ENCODE measurements around the gene COX8A. TPM values are rescaled to one million over a fixed set of nuclear protein-coding genes. Genes with fewer than 3 reads are reported as not detected.
A peak's percentile ranks its signal among the peaks of the same experiment; 100 is the strongest.

The COX8A gene
- total RNA-seq, 1 donor from 2014 or later = 481 TPM

GRCh38 chr11:64008283-64008913 lies 34.0 kb downstream of the COX8A start:
- Histone ChIP-seq H3K9ac (ENCODE audit: low read depth in 1 of 3, low read length in 3 of 3) (peak overlapping the region in 1 of 3 donors; percentile 57), H3K4me3 (ENCODE audit: low read length in 3 of 3) (peak overlapping the region in 1 of 3 donors; percentile 46)

GRCh38 chr11:64008914-64009633 lies 34.7 kb downstream of the COX8A start:
- Histone ChIP-seq H3K4me1 (ENCODE audit: control insufficient read depth in 3 of 3, insufficient read depth in 3 of 3, low read length in 3 of 3) (peaks cover 6 to 17% (median 17%) of the 10 kb centered on the region in 3 donors), H3K27ac (ENCODE audit: low read depth, low read length) (no peak overlapping the region), H3K36me3 (ENCODE audit: control insufficient read depth in 3 of 3, insufficient read depth in 3 of 3, low read length in 3 of 3) (peaks cover 0 to under 1% (median 0%) of the 10 kb centered on the region in 3 donors), H3K4me3 (ENCODE audit: low read length in 3 of 3) (no peak overlapping the region), H3K27me3 (ENCODE audit: control insufficient read depth in 3 of 3, insufficient read depth in 3 of 3, low read length in 3 of 3) (no peaks in the 10 kb centered on the region), H3K9ac (ENCODE audit: low read depth in 1 of 3, low read length in 3 of 3) (no peak overlapping the region), H3K9me3 (ENCODE audit: control insufficient read depth in 3 of 3, low read length in 3 of 3) (no peaks in the 10 kb centered on the region)

More at GRCh38 chr11:64008283-64008913, 34.0 kb downstream of the COX8A start:
- peaks cover 6 to 17% (median 17%) of the 10 kb centered on the region in 3 donors for H3K4me1 ChIP-seq (ENCODE audit: control insufficient read depth in 3 of 3, insufficient read depth in 3 of 3, low read length in 3 of 3)
- H3K9me3 ChIP-seq (ENCODE audit: control insufficient read depth in 3 of 3, low read length in 3 of 3) = no peaks in the 10 kb centered on the region
- peaks cover 0 to 6% (median 0%) of the 10 kb centered on the region in 3 donors for H3K36me3 ChIP-seq (ENCODE audit: control insufficient read depth in 3 of 3, insufficient read depth in 3 of 3, low read length in 3 of 3)
- H3K27ac ChIP-seq (ENCODE audit: low read depth, low read length) = no peak overlapping the region
- no peaks in the 10 kb centered on the region for H3K27me3 ChIP-seq (ENCODE audit: control insufficient read depth in 3 of 3, insufficient read depth in 3 of 3, low read length in 3 of 3)

GRCh38 chr11:64009710-64010109 lies 35.3 kb downstream of the COX8A start:
- peaks cover 6 to 17% (median 17%) of the 10 kb centered on the region in 3 donors for H3K4me1 ChIP-seq (ENCODE audit: control insufficient read depth in 3 of 3, insufficient read depth in 3 of 3, low read length in 3 of 3)
- H3K4me3 ChIP-seq (ENCODE audit: low read length in 3 of 3) = no peak overlapping the region
- no peaks in the 10 kb centered on the region for H3K27me3 ChIP-seq (ENCODE audit: control insufficient read depth in 3 of 3, insufficient read depth in 3 of 3, low read length in 3 of 3)
- no peaks in the 10 kb centered on the region for H3K36me3 ChIP-seq (ENCODE audit: control insufficient read depth in 3 of 3, insufficient read depth in 3 of 3, low read length in 3 of 3)
- H3K9me3 ChIP-seq (ENCODE audit: control insufficient read depth in 3 of 3, low read length in 3 of 3) = no peaks in the 10 kb centered on the region
- H3K27ac ChIP-seq (ENCODE audit: low read depth, low read length) = no peak overlapping the region
- no peak overlapping the region for H3K9ac ChIP-seq (ENCODE audit: low read depth in 1 of 3, low read length in 3 of 3)

- Histone ChIP-seq H3K9me3 (ENCODE audit: control insufficient read depth in 3 of 3, low read length in 3 of 3) (no peaks in the 10 kb centered on the region), H3K27ac (ENCODE audit: low read depth, low read length) (no peak overlapping the region), H3K4me1 (ENCODE audit: control insufficient read depth in 3 of 3, insufficient read depth in 3 of 3, low read length in 3 of 3) (peaks cover 6 to 17% (median 17%) of the 10 kb centered on the region in 3 donors), H3K9ac (ENCODE audit: low read depth in 1 of 3, low read length in 3 of 3) (no peak overlapping the region), H3K4me3 (ENCODE audit: low read length in 3 of 3) (no peak overlapping the region), H3K27me3 (ENCODE audit: control insufficient read depth in 3 of 3, insufficient read depth in 3 of 3, low read length in 3 of 3) (no peaks in the 10 kb centered on the region), H3K36me3 (ENCODE audit: control insufficient read depth in 3 of 3, insufficient read depth in 3 of 3, low read length in 3 of 3) (no peaks in the 10 kb centered on the region)
These were observed 36.4 kb downstream of the COX8A start for GRCh38 chr11:64010783-64011182.

GRCh38 chr11:64011371-64011770 lies 37.0 kb downstream of the COX8A start:
- H3K27me3 ChIP-seq (ENCODE audit: control insufficient read depth in 3 of 3, insufficient read depth in 3 of 3, low read length in 3 of 3) = no peaks in the 10 kb centered on the region
- H3K4me1 ChIP-seq (ENCODE audit: control insufficient read depth in 3 of 3, insufficient read depth in 3 of 3, low read length in 3 of 3) = peaks cover 6 to 17% (median 14%) of the 10 kb centered on the region in 3 donors
- no peak overlapping the region for H3K4me3 ChIP-seq (ENCODE audit: low read length in 3 of 3)
- no peaks in the 10 kb centered on the region for H3K36me3 ChIP-seq (ENCODE audit: control insufficient read depth in 3 of 3, insufficient read depth in 3 of 3, low read length in 3 of 3)
- no peak overlapping the region for H3K9ac ChIP-seq (ENCODE audit: low read depth in 1 of 3, low read length in 3 of 3)
- H3K9me3 ChIP-seq (ENCODE audit: control insufficient read depth in 3 of 3, low read length in 3 of 3) = no peaks in the 10 kb centered on the region
- H3K27ac ChIP-seq (ENCODE audit: low read depth, low read length) = no peak overlapping the region

GRCh38 chr11:64013141-64013896 lies 38.9 kb downstream of the COX8A start:
- Histone ChIP-seq H3K4me1 (ENCODE audit: control insufficient read depth in 3 of 3, insufficient read depth in 3 of 3, low read length in 3 of 3) (peaks cover 0 to 2% (median 1%) of the 10 kb centered on the region in 3 donors), H3K9me3 (ENCODE audit: control insufficient read depth in 3 of 3, low read length in 3 of 3) (no peaks in the 10 kb centered on the region), H3K27me3 (ENCODE audit: control insufficient read depth in 3 of 3, insufficient read depth in 3 of 3, low read length in 3 of 3) (no peaks in the 10 kb centered on the region), H3K9ac (ENCODE audit: low read depth in 1 of 3, low read length in 3 of 3) (no peak overlapping the region), H3K27ac (ENCODE audit: low read depth, low read length) (no peak overlapping the region), H3K36me3 (ENCODE audit: control insufficient read depth in 3 of 3, insufficient read depth in 3 of 3, low read length in 3 of 3) (no peaks in the 10 kb centered on the region), H3K4me3 (ENCODE audit: low read length in 3 of 3) (no peak overlapping the region)

GRCh38 chr11:64014356-64014755 lies 39.9 kb downstream of the COX8A start:
- Histone ChIP-seq H3K9ac (ENCODE audit: low read depth in 1 of 3, low read length in 3 of 3) (no peak overlapping the region), H3K36me3 (ENCODE audit: control insufficient read depth in 3 of 3, insufficient read depth in 3 of 3, low read length in 3 of 3) (no peaks in the 10 kb centered on the region), H3K4me3 (ENCODE audit: low read length in 3 of 3) (no peak overlapping the region), H3K27me3 (ENCODE audit: control insufficient read depth in 3 of 3, insufficient read depth in 3 of 3, low read length in 3 of 3) (no peaks in the 10 kb centered on the region), H3K9me3 (ENCODE audit: control insufficient read depth in 3 of 3, low read length in 3 of 3) (no peaks in the 10 kb centered on the region), H3K27ac (ENCODE audit: low read depth, low read length) (no peak overlapping the region), H3K4me1 (ENCODE audit: control insufficient read depth in 3 of 3, insufficient read depth in 3 of 3, low read length in 3 of 3) (peaks cover 0 to 6% (median 4%) of the 10 kb centered on the region in 3 donors)

- H3K4me3 ChIP-seq (ENCODE audit: low read length in 3 of 3) = no peak overlapping the region
- H3K4me1 ChIP-seq (ENCODE audit: control insufficient read depth in 3 of 3, insufficient read depth in 3 of 3, low read length in 3 of 3) = peaks cover 0 to 15% (median 9%) of the 10 kb centered on the region in 3 donors
- H3K9me3 ChIP-seq (ENCODE audit: control insufficient read depth in 3 of 3, low read length in 3 of 3) = no peaks in the 10 kb centered on the region
- no peak overlapping the region for H3K9ac ChIP-seq (ENCODE audit: low read depth in 1 of 3, low read length in 3 of 3)
- H3K27ac ChIP-seq (ENCODE audit: low read depth, low read length) = no peak overlapping the region
- H3K27me3 ChIP-seq (ENCODE audit: control insufficient read depth in 3 of 3, insufficient read depth in 3 of 3, low read length in 3 of 3) = no peaks in the 10 kb centered on the region
- H3K36me3 ChIP-seq (ENCODE audit: control insufficient read depth in 3 of 3, insufficient read depth in 3 of 3, low read length in 3 of 3) = no peaks in the 10 kb centered on the region
These were observed 41.1 kb downstream of the COX8A start for GRCh38 chr11:64015510-64015909.

GRCh38 chr11:64015935-64016845 lies 41.8 kb downstream of the COX8A start:
- Histone ChIP-seq H3K9ac (ENCODE audit: low read depth in 1 of 3, low read length in 3 of 3) (no peak overlapping the region), H3K36me3 (ENCODE audit: control insufficient read depth in 3 of 3, insufficient read depth in 3 of 3, low read length in 3 of 3) (no peaks in the 10 kb centered on the region), H3K9me3 (ENCODE audit: control insufficient read depth in 3 of 3, low read length in 3 of 3) (no peaks in the 10 kb centered on the region)

More at GRCh38 chr11:64015935-64016845, 41.8 kb downstream of the COX8A start:
- Histone ChIP-seq H3K4me3 (ENCODE audit: low read length in 3 of 3) (no peak overlapping the region), H3K27me3 (ENCODE audit: control insufficient read depth in 3 of 3, insufficient read depth in 3 of 3, low read length in 3 of 3) (no peaks in the 10 kb centered on the region), H3K4me1 (ENCODE audit: control insufficient read depth in 3 of 3, insufficient read depth in 3 of 3, low read length in 3 of 3) (peaks cover 0 to 16% (median 12%) of the 10 kb centered on the region in 3 donors), H3K27ac (ENCODE audit: low read depth, low read length) (no peak overlapping the region)

Measured in skeletal muscle tissue (tissue), 4 donors.